Natural killer cell (primary cell): Measurements from ENCODE around the gene ZSWIM4. TPM values are rescaled to one million over a fixed set of nuclear protein-coding genes. Genes with fewer than 3 reads are reported as not detected.
A peak's percentile ranks its signal among the peaks of the same experiment; 100 is the strongest.

Source experiments
- ATAC-seq, 3 donors: fragments of 150-1000 bp in 2 of 3; fragments of 200-7000 bp in 1 of 3; cut with Tn5 transposase; 1 replicate in 1 of 3; 2 replicates in 2 of 3; pipeline ENCODE4 v1.10.0; 2021; ENCODE audit warnings: mild to moderate bottlenecking in 2 of 3, moderate library complexity in 2 of 3
- DNase-seq, 2 donors: peaks; one replicate each; pipeline versions ENCODE4 v3.0.0 to v3.0.0-alpha.2; 2013 to 2021; ENCODE audit warnings: mixed read lengths in 1 of 2
- H3K27ac ChIP-seq: one replicate; pipeline ENCODE4 v1.5.1; 2013; ENCODE audit warnings: mild to moderate bottlenecking, low read length
- H3K27me3 ChIP-seq: one replicate; pipeline ENCODE4 v1.6.1; 2013; ENCODE audit warnings: low read length; ENCODE audit not compliant: control insufficient read depth, insufficient read depth
- H3K36me3 ChIP-seq: one replicate; pipeline ENCODE4 v1.6.1; 2013; ENCODE audit warnings: low read length; ENCODE audit not compliant: control insufficient read depth, insufficient read depth
- H3K4me1 ChIP-seq: one replicate; pipeline ENCODE4 v1.6.1; 2013; ENCODE audit warnings: low read length; ENCODE audit not compliant: control insufficient read depth, insufficient read depth
- H3K4me3 ChIP-seq: one replicate; pipeline ENCODE4 v1.5.1; 2013; ENCODE audit warnings: low read length
- H3K9me3 ChIP-seq: one replicate; pipeline ENCODE4 v1.6.1; 2013; ENCODE audit warnings: low read length; ENCODE audit not compliant: control insufficient read depth, insufficient read depth
- H3K27ac Mint-ChIP-seq, 2 donors: one replicate each; pipeline ENCODE4 v1.8.0; 2022; ENCODE audit warnings: mild to moderate bottlenecking in 2 of 2, mixed read lengths in 2 of 2, moderate library complexity in 1 of 2
- H3K27me3 Mint-ChIP-seq, 2 donors: one replicate each; pipeline ENCODE4 v1.8.0; 2022; ENCODE audit warnings: low read depth in 2 of 2, mixed read lengths in 2 of 2
- H3K36me3 Mint-ChIP-seq: one replicate; pipeline ENCODE4 v1.8.0; 2022; ENCODE audit warnings: mixed read lengths
- H3K4me1 Mint-ChIP-seq, 2 donors: one replicate each; pipeline ENCODE4 v1.8.0; 2022; ENCODE audit warnings: mixed read lengths in 2 of 2
- H3K4me3 Mint-ChIP-seq: one replicate; pipeline ENCODE4 v1.8.0; 2022; ENCODE audit warnings: mild to moderate bottlenecking, moderate library complexity, mixed read lengths
- H3K9me3 Mint-ChIP-seq, 2 donors: one replicate each; pipeline ENCODE4 v1.8.0; 2022; ENCODE audit warnings: mixed read lengths in 2 of 2
- WGBS: methylation state at CpG from one replicate; pipeline ENCODE4 v1.1.7; 2013; ENCODE audit warnings: missing lambda C conversion rate; ENCODE audit not compliant: insufficient coverage; 5-methylcytosine and 5-hydroxymethylcytosine counted together
- intact Hi-C: fragments of 100-400 bp; cut with micrococcal nuclease; formaldehyde crosslinking; loops from one replicate; pipeline ENCODE4 v1.14.2; 2022
- total RNA-seq, 4 donors: library from RNA; stranded (reverse); fragments of 120-200 nt in 1 of 4; gene quantifications; one replicate each; pipeline versions ENCODE4 v1.2.3 to v1.2.4, GENCODE V29; 2013 to 2022
- TF ChIP-seq, protein P1 (sequence below): fragments of 200-600 bp; IDR thresholded peaks from one replicate; pipeline ENCODE4 v1.8.0; 2022; ENCODE audit warnings: antibody characterized with exemption

Gene ZSWIM4
- total RNA-seq, 3 donors from 2014 or later (not counting 1 experiment from before 2014, with no cell fraction given): 5.8 to 5.9 (median 5.9) TPM

DNA sequence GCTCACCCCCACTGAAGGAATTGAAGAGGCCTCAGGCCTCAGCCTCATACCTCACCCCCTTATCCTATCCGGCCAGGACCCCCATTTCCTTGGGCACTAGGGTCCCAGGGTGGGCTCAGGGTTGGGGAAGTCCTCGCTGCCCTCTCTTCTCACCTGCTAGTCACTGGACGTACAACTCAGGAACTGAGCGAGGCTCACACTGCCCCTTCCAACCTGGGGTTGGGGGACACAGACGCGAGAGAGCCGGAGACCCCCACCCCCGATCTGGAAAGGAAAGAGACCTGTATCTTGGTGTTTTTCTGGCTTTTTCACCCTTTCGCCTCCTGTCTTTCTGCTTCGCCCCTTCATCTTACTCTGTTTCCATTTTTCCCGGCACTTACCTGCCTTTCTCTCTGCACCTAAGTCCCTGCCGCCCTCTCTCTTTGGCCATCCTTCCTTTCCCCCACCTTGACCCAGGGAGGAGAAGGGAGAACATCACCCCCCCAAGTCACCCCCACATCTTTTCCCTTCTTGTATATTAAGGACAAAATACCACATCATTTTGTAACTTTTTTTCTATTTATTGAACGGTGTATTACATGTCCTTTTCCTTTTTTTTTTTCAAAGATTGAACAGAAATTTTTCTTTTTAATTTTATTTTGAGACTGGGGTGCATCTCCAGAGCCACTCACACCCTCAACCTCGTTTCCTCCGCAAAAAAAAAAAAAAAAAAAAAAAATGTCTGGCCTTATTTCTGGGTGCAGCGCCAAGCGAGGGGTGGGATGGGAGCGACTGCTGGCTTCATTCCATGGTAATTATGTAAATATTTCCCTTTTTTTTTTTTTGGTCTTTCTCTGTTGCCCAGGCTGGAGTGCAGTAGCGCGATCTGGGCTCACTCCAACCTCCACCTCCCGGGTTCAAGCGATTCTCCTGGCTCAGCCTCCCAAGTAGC is 36.6 kb downstream of the ZSWIM4 start:
- peak overlapping the region; percentile 99 to 100 for H3K27ac Mint-ChIP-seq
- Histone ChIP-seq H3K36me3 (peaks cover 18% of the 10 kb centered on the region), H3K4me1 (peaks cover 38% of the 10 kb centered on the region), H3K27me3 (no peaks in the 10 kb centered on the region), H3K9me3 (no peaks in the 10 kb centered on the region), H3K4me3 (no peak overlapping the region), H3K27ac (no peak overlapping the region)
- H3K27me3 Mint-ChIP-seq: no peaks in the 10 kb centered on the region
- TF ChIP-seq, protein P1, sequence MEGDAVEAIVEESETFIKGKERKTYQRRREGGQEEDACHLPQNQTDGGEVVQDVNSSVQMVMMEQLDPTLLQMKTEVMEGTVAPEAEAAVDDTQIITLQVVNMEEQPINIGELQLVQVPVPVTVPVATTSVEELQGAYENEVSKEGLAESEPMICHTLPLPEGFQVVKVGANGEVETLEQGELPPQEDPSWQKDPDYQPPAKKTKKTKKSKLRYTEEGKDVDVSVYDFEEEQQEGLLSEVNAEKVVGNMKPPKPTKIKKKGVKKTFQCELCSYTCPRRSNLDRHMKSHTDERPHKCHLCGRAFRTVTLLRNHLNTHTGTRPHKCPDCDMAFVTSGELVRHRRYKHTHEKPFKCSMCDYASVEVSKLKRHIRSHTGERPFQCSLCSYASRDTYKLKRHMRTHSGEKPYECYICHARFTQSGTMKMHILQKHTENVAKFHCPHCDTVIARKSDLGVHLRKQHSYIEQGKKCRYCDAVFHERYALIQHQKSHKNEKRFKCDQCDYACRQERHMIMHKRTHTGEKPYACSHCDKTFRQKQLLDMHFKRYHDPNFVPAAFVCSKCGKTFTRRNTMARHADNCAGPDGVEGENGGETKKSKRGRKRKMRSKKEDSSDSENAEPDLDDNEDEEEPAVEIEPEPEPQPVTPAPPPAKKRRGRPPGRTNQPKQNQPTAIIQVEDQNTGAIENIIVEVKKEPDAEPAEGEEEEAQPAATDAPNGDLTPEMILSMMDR: no peak
- no peaks in the 10 kb centered on the region for H3K36me3 Mint-ChIP-seq
- WGBS: 95% methylated on average over 16 of the region's 22 CpGs
- H3K4me1 Mint-ChIP-seq: peaks cover 39 to 43% of the 10 kb centered on the region in 2 donors
- DNase-seq: peak in 1 of 2 donors; percentile 28
- ATAC-seq: no peak
- H3K4me3 Mint-ChIP-seq: peak overlapping the region; percentile 92
- H3K9me3 Mint-ChIP-seq: no peaks in the 10 kb centered on the region
- intact Hi-C loops: no loop called here

DNA sequence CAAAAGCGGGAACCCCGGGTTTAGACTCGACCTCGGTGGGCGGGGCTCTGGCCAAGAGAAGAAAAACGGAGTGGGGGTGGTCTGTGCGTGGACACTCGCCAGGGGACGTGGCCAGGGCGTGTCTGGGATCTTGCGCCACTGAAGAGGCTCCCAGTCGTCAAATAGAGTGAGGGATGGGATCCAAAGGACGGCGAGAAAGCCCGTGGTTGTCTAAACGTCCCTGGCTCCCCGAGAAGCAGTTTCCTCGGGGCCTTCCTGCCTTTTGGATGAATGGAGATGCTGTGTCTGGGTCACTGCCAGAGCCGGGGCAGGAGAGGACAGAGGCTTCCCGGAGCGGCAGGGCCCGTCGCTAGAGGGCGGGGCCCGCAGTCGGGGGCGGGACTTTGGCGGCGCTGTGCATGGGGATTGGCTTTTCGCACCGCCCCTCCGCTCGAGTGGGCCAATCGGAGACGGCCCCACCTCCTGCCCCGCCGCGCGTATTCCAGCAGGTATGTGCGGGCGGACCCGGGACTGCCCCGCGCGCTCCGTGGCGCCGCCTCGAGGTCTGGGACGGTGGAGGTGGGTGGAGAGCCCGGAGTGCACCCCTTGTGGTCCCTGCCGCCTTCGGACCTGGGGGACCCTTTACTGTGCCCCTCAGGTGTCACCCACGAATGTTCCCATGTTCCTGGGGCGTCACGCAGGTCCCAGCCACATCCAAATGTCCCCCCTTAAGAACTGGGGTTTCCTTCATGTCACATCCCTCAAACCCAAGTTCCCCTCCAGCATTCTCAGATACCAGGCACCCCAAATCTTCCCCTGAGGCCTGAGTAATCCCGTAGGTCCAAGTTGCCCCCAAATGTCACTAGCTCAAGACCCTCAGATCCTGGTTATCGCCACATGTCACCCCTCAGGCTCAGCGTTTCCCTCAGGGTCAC is 38.3 kb downstream of the ZSWIM4 start:
- Histone ChIP-seq H3K9me3 (no peaks in the 10 kb centered on the region), H3K27ac (peak overlapping the region; percentile 83), H3K4me3 (peak overlapping the region; percentile 51), H3K36me3 (peaks cover 18% of the 10 kb centered on the region), H3K27me3 (no peaks in the 10 kb centered on the region), H3K4me1 (peaks cover 55% of the 10 kb centered on the region)
- DNase-seq: peak; percentile 94 to 96
- peak overlapping the region; percentile 92 for H3K4me3 Mint-ChIP-seq
- no peaks in the 10 kb centered on the region for H3K9me3 Mint-ChIP-seq
- no peaks in the 10 kb centered on the region for H3K36me3 Mint-ChIP-seq
- peak; percentile 49 to 77 (median 59) for ATAC-seq
- peak overlapping the region; percentile 99 to 100 for H3K27ac Mint-ChIP-seq
- TF ChIP-seq, protein P1: peak; percentile 50
- no peaks in the 10 kb centered on the region for H3K27me3 Mint-ChIP-seq
- peaks cover 48 to 53% of the 10 kb centered on the region in 2 donors for H3K4me1 Mint-ChIP-seq
- 7% methylated on average over 59 of the region's 59 CpGs for WGBS
- intact Hi-C loops: no loop called here

GRCh38 chr19:13834244-13835069 is 39.2 kb downstream of the ZSWIM4 start:
- WGBS: 88% methylated on average over 13 of the region's 14 CpGs
- Mint-ChIP-seq H3K4me1 (peaks cover 51 to 62% of the 10 kb centered on the region in 2 donors), H3K9me3 (no peaks in the 10 kb centered on the region), H3K27me3 (no peaks in the 10 kb centered on the region), H3K4me3 (peak overlapping the region; percentile 92), H3K27ac (peak overlapping the region; percentile 99 to 100), H3K36me3 (no peaks in the 10 kb centered on the region)
- intact Hi-C loops: no loop called here
- Histone ChIP-seq H3K27me3 (no peaks in the 10 kb centered on the region), H3K4me1 (peaks cover 64% of the 10 kb centered on the region), H3K27ac (peak overlapping the region; percentile 83), H3K9me3 (no peaks in the 10 kb centered on the region), H3K4me3 (no peak overlapping the region), H3K36me3 (peaks cover 18% of the 10 kb centered on the region)
- TF ChIP-seq, protein P1: no peak
- DNase-seq (peak in 1 of 2 donors; percentile 35), ATAC-seq (no peak)
